Measurements from ENCODE around the gene EMP3. TPM values are rescaled to one million over a fixed set of nuclear protein-coding genes. Genes with fewer than 3 reads are reported as not detected.

EMP3 gene
- total and polyA plus RNA-seq, 9 of the 15 experiments (the other 6 are each of a cell fraction or from before 2014, with no cell fraction given), result 123 to 386 (median 296) TPM

- TF ChIP-seq CLOCK (CRISPR knock-in tag; IDR thresholded peaks at IDR 0.05; ENCODE audit: borderline replicate concordance) (no peak), TFAP4 (CRISPR knock-in tag; IDR thresholded peaks at IDR 0.05; ENCODE audit: borderline replicate concordance) (peak; percentile 80; the same call in 1 of the 2 replicates), ATF4 (CRISPR knock-in tag; IDR thresholded peaks at IDR 0.05) (peak; percentile 58; the same call in 1 of the 2 replicates), DPF2 (IDR thresholded peaks at IDR 0.05) (no peak)
These were observed 37.6 kb downstream of the EMP3 start (continued) for GRCh38 chr19:48362716-48363499.

Data from K562 (cell line).